ENCODE data around the gene BIK.

BIK gene

GRCh38 chr22:43106302-43106701 is 4.2 kb upstream of the BIK start:
- DNase-seq, result no peak

- DNase-seq, result no peak
Measured at GRCh38 chr22:43109511-43109910, 1.0 kb upstream of the BIK start.

- no peak for DNase-seq
Measured at GRCh38 chr22:43109921-43110443, 568 bp upstream of the BIK start.

GRCh38 chr22:43110927-43111623 is 525 bp downstream of the BIK start:
- peak; percentile 33 for DNase-seq

- no peak for DNase-seq
Measured at GRCh38 chr22:43113526-43114251, 3.1 kb downstream of the BIK start.

GRCh38 chr22:43114958-43115357 is 4.4 kb downstream of the BIK start:
- no peak for DNase-seq

GRCh38 chr22:43116932-43117331 is 6.4 kb downstream of the BIK start:
- no peak for DNase-seq

- DNase-seq, result no peak
Measured at GRCh38 chr22:43118024-43118849, 7.7 kb downstream of the BIK start.

- DNase-seq, result no peak
Measured at GRCh38 chr22:43118953-43119458, 8.5 kb downstream of the BIK start.

- DNase-seq, result no peak
Measured at GRCh38 chr22:43126501-43127165, 16.1 kb downstream of the BIK start.

- DNase-seq, result no peak
Measured at GRCh38 chr22:43127166-43127908, 16.8 kb downstream of the BIK start.

- no peak for DNase-seq
Measured at GRCh38 chr22:43128116-43128515, 17.6 kb downstream of the BIK start.

- peak; percentile 77 for DNase-seq
Measured at GRCh38 chr22:43128928-43129424, 18.4 kb downstream of the BIK start.

GRCh38 chr22:43129426-43130425 is 19.2 kb downstream of the BIK start:
- no peak for DNase-seq

GRCh38 chr22:43131773-43132501 is 21.4 kb downstream of the BIK start:
- DNase-seq, result no peak

GRCh38 chr22:43133401-43133800 is 22.9 kb downstream of the BIK start:
- no peak for DNase-seq

- DNase-seq, result no peak
Measured at GRCh38 chr22:43134553-43134952, 24.0 kb downstream of the BIK start.

- DNase-seq, result no peak
Measured at GRCh38 chr22:43135565-43135964, 25.0 kb downstream of the BIK start.

- no peak for DNase-seq
Measured at GRCh38 chr22:43136255-43136654, 25.7 kb downstream of the BIK start.

- no peak for DNase-seq
Measured at GRCh38 chr22:43136801-43137200, 26.3 kb downstream of the BIK start.

Measured in NCI-H2171 (cell line).